GM10248 (cell line): ENCODE measurements around the gene AHNAK2.

Experiments
- CTCF ChIA-PET: fragments of 300-600 bp; sonication (Branson Sonifier 250); formaldehyde crosslinking; extraction: SDS; loops from one replicate; lab custom pipeline; 2021; ENCODE audit warnings: antibody characterized with exemption; lab: Yijun Ruan, JAX
- POLR2A ChIA-PET: fragments of 350-650 bp; sonication (Branson Sonifier 250); formaldehyde crosslinking; extraction: SDS; loops from one replicate; lab custom pipeline; 2020; ENCODE audit warnings: antibody characterized with exemption; lab: Yijun Ruan, JAX
- DNase-seq: peaks from one replicate; pipeline ENCODE4 v3.0.0; 2012; ENCODE audit errors: extremely low spot score
- TF ChIP-seq, protein P1 (sequence below): IDR thresholded peaks from 2 replicates; pipeline ENCODE4 v1.5.1; 2012; ENCODE audit warnings: mild to moderate bottlenecking, low read depth; ENCODE audit errors: extremely low read depth, missing control alignments, control extremely low read depth

The AHNAK2 gene

DNA sequence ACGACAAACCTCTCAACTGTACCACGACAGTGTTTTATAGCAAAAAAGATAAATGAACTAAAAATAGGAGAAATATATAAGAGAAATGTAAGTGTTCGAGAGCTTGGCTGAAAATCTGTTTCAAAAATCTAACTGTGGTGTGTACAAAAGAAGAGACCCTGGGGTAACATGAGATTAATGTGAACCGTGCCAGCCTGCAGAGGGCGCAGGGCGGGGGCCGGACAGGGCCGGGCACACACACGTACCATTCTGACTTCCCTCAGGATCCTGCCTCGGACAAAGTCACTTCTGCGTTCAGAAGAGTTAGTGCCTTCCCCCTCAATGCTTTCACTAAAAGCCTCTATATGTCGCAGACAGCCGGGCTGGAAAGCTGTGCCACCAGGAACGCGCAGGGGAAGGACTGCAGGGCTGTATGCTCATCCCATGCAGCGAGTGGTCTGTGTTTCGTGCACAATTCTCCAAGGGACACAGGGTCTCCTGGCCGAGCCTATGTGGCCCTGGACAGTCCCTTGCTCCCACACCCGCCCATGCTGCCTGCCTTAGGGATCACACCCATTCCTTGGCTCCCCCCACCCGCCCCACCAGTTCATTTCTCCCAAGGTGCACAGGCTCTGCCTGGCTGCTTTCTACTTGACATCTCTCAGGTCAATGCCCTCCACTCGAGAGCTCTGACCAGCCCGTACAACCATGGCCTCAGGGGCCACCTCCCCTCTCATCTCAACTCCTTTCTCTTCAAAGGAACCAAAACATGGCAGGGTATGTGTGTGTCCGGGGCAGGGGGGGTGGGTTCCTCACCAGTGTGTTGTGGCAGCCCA is 34.2 kb upstream of the AHNAK2 start:
- TF ChIP-seq, protein P1, sequence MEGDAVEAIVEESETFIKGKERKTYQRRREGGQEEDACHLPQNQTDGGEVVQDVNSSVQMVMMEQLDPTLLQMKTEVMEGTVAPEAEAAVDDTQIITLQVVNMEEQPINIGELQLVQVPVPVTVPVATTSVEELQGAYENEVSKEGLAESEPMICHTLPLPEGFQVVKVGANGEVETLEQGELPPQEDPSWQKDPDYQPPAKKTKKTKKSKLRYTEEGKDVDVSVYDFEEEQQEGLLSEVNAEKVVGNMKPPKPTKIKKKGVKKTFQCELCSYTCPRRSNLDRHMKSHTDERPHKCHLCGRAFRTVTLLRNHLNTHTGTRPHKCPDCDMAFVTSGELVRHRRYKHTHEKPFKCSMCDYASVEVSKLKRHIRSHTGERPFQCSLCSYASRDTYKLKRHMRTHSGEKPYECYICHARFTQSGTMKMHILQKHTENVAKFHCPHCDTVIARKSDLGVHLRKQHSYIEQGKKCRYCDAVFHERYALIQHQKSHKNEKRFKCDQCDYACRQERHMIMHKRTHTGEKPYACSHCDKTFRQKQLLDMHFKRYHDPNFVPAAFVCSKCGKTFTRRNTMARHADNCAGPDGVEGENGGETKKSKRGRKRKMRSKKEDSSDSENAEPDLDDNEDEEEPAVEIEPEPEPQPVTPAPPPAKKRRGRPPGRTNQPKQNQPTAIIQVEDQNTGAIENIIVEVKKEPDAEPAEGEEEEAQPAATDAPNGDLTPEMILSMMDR, result no peak
- peak; percentile 6 for DNase-seq
- ChIA-PET POLR2A (interaction anchor here (0.7 kb wide), 1 partner anchor 18 kb away, joined by 4 read pairs; no protein-coding TSS in a partner anchor), CTCF (interaction anchor here (1.1 to 6.1 kb wide), 4 partner anchors 9 to 117 kb away, joined by 4 to 37 read pairs (median 8); partner anchors contain the start of gene CDCA4)

DNA sequence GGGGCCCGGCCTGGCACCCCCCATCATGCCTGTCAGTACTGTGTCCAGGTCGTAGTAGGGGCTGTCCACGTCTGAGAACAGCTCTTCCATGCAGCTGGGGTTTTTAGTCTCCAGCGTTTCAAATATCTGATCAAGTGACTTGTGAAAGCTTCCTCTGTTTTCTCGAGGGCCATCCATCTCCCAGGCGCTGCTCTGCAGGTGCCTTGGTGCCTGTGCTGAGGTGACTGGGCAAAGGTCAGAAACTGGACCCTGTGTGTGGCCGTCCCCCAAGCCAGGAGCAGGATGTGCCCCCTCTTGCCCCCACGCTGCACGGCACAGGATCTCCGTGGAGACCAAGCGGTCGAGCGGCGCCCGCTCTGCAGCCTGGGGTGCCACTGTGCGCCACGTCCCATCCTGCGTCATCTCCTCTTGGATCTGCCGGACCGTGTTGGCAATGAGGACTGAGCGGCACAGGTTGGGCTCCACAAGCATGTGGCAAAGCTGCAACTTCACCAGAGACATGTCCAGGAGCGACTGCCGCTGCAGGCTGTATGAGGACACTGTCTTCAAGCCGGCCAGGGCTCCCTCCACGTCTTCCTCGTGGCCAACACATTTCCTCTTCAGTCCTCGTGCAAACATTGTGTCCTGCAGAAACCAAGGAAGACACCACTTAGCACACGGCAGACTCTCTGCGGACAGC is 33.3 kb upstream of the AHNAK2 start:
- TF ChIP-seq, protein P1, result no peak
- ChIA-PET CTCF (interaction anchor here (1.1 to 6.1 kb wide), 2 partner anchors 8 to 33 kb away, joined by 3 to 37 read pairs; no protein-coding TSS in a partner anchor), POLR2A (interaction anchor here (0.7 kb wide), 1 partner anchor 17 kb away, joined by 4 read pairs; no protein-coding TSS in a partner anchor)
- DNase-seq, result no peak

DNA sequence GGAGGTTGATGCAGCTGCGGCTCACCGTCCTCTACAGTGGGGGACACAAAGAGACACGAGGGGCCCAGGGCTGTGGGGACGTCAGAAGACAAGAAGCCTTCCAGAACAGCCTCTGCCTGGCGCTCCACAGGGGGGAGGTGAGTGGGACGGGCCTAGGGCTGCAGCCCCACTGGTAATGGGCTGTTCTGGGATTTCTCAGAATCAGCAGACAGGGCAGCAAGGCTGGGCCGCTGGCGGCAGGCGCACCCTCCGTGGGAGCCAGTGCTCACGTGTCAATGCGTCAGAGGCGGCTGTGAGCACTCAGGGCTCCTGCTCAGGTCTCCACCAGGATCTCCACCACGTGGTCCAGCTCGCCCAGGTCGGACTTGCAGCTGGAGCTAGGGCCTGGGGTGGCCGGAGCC is 32.7 kb upstream of the AHNAK2 start:
- ChIA-PET POLR2A (no interaction called here), CTCF (interaction anchor here (1.1 to 6.1 kb wide), 2 partner anchors 9 to 34 kb away, joined by 3 to 37 read pairs; no protein-coding TSS in a partner anchor)
- TF ChIP-seq, protein P1, result no peak
- DNase-seq, result no peak

DNA sequence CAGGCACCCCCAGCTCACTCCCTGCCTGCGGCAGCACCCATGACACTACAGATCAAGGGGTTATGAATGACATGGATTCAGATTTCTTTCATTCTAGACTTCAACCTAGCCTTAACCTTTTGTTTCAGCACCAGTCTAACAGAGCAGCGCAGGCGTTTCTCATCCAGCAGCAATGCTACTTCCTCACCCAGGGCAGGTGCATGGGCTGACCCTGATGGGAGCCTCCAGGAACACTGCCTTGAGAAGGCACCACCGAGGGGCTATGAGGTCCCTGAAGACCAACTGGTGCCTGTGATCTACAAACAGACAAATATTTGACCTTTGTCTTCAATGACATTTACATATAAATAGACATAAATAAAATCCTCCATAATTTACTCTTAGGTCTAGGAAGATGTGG is 31.9 kb upstream of the AHNAK2 start:
- TF ChIP-seq, protein P1, result no peak
- DNase-seq, result no peak
- POLR2A ChIA-PET, result no interaction called here
- CTCF ChIA-PET, result no interaction called here

DNA sequence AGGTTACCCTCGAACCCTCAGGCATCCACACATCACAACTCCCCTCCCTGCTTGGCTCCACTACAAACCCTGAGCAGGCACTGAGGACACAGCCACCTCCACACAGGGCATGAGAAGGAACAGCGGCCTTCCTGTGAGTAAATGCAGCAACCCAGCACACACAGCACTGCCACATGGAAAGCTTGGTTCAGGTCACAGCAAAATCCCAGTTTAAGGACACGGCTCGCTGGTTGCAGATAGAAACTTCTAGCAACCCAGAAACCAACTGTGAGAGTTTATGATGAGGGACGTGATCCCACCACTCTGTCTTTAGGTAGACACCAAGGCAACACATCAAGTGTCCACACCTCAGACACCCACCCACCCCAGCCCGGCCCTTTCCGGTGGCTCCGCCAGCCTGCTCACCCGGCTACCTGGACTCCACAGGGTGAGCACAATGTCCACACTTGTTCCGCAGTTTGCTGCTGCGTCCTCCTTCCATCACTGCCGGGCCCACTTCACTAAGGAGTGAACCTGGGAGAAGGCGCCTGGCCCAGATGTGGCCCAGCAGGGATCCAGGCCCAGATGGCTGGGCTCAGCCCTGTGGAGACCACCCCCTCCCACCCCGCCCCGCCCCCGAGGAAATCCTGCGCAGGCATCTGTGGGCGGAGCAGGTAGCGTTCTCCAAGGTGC is 29.6 kb upstream of the AHNAK2 start:
- ChIA-PET CTCF (interaction anchor here (1.8 kb wide), 1 partner anchor 13 kb away, joined by 5 read pairs; the partner anchor contains the start of gene CDCA4), POLR2A (no interaction called here)
- TF ChIP-seq, protein P1, result no peak
- DNase-seq, result no peak

DNA sequence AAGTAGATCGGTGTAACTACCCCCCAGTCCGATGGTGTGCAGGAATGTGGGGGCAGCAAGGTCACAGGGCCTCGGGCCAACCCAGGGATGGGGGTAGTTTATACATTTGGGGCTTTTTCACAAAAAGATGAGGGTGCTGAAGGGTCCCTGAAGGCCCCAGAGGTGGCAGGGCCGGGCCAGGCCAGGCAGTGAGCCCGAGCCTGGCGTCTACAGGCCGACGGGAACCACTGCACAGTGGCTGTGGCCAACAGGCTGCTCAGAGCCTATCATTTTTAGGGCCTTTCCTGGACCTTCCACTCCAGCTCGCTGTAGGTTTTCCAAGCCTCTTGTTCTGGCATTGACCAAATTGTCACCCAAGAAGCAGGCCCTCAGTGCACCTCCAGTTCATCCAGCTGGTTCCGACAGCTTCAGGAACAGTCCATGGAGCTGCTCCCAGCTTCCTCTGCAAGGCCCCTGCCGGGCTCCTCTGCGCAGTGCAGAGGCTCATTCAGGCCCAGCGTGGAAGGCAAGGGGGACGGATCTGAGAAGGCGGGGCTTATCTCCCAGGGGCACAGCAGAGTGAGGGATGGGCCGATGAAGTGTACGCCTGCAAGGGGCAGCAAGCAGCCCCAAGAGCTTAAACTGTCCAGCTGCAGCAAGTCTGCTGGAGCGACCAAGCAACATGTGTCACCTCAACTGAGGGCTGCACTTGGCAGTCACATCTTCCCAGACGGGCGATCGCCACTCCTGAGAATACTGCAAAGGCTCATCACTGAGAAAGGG is 28.8 kb upstream of the AHNAK2 start:
- ChIA-PET CTCF (interaction anchor here (1.8 kb wide), 1 partner anchor 14 kb away, joined by 5 read pairs; the partner anchor contains the start of gene CDCA4), POLR2A (no interaction called here)
- no peak for DNase-seq
- TF ChIP-seq, protein P1, result no peak
